ENCODE measurements around the gene YAP1.
A peak's percentile ranks its signal among the peaks of the same experiment; 100 is the strongest.
"Not testable (repeated sequence)": the region's sequence is repeated elsewhere in the genome, so short reads cannot be mapped to it uniquely, and the experiment has no call there.

The YAP1 gene

GRCh38 chr11:102199673-102200072 lies 89.4 kb downstream of the YAP1 start:
- no peak overlapping the region for H3K4me3 ChIP-seq (replicated peaks in 1 of 2; ENCODE audit: low read depth in 2 of 2, low read length in 2 of 2)
- TF ChIP-seq, protein P1, sequence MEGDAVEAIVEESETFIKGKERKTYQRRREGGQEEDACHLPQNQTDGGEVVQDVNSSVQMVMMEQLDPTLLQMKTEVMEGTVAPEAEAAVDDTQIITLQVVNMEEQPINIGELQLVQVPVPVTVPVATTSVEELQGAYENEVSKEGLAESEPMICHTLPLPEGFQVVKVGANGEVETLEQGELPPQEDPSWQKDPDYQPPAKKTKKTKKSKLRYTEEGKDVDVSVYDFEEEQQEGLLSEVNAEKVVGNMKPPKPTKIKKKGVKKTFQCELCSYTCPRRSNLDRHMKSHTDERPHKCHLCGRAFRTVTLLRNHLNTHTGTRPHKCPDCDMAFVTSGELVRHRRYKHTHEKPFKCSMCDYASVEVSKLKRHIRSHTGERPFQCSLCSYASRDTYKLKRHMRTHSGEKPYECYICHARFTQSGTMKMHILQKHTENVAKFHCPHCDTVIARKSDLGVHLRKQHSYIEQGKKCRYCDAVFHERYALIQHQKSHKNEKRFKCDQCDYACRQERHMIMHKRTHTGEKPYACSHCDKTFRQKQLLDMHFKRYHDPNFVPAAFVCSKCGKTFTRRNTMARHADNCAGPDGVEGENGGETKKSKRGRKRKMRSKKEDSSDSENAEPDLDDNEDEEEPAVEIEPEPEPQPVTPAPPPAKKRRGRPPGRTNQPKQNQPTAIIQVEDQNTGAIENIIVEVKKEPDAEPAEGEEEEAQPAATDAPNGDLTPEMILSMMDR (IDR thresholded peaks at IDR 0.05; ENCODE audit: low read depth, low read length): no peak
- no peak for DNase-seq (ENCODE audit: low read depth in 2 of 2)

DNA sequence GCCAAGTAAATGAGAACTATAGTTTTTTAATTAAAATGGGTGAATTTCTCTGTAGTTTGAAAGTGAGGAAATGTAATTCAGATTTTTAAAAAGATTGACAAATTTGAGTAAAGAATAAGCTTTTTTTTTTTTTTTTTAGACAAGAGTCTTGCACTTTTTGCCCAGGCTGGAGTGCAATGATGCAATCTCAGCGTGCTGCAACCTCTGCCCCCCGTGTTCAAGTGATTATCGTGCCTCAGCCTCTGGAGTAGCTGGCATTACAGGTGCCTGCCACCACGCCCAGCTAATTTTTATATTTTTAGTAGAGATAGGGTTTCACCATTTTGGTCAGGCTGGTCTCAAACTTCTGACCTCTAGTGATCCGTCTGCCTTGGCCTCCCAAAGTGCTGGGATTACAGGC lies 90.1 kb downstream of the YAP1 start:
- not testable (repeated sequence) for H3K4me3 ChIP-seq (replicated peaks in 1 of 2; ENCODE audit: low read depth in 2 of 2, low read length in 2 of 2); DNase-seq (ENCODE audit: low read depth in 2 of 2)

GRCh38 chr11:102201776-102202175 lies 91.5 kb downstream of the YAP1 start:
- TF ChIP-seq, protein P1 (IDR thresholded peaks at IDR 0.05; ENCODE audit: low read depth, low read length): no peak
- no peak for DNase-seq (ENCODE audit: low read depth in 2 of 2)
- H3K4me3 ChIP-seq (replicated peaks in 1 of 2; ENCODE audit: low read depth in 2 of 2, low read length in 2 of 2): no peak overlapping the region

GRCh38 chr11:102202972-102203371 lies 92.7 kb downstream of the YAP1 start:
- no peak overlapping the region for H3K4me3 ChIP-seq (replicated peaks in 1 of 2; ENCODE audit: low read depth in 2 of 2, low read length in 2 of 2)
- DNase-seq (ENCODE audit: low read depth in 2 of 2): no peak
- TF ChIP-seq, protein P1 (IDR thresholded peaks at IDR 0.05; ENCODE audit: low read depth, low read length): no peak

- no peak overlapping the region for H3K4me3 ChIP-seq (replicated peaks in 1 of 2; ENCODE audit: low read depth in 2 of 2, low read length in 2 of 2)
- peak in 1 of 2 donors; percentile 42 for DNase-seq (ENCODE audit: low read depth in 2 of 2)
- TF ChIP-seq, protein P1 (IDR thresholded peaks at IDR 0.05; ENCODE audit: low read depth, low read length): no peak
These were observed 93.9 kb downstream of the YAP1 start for GRCh38 chr11:102204174-102204573.

DNA sequence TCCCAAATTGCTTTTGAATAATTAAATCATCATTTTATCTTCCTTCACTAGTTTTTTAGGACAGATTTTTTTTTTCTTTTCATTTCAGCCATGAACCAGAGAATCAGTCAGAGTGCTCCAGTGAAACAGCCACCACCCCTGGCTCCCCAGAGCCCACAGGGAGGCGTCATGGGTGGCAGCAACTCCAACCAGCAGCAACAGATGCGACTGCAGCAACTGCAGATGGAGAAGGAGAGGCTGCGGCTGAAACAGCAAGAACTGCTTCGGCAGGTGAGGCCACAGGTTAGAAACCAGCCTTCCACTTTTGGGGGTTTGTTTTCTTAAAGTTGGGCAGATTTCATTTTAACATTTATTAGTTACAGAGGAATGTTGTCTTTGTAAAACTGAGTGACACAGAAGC lies 95.6 kb downstream of the YAP1 start:
- TF ChIP-seq, protein P1 (IDR thresholded peaks at IDR 0.05; ENCODE audit: low read depth, low read length): no peak
- no peak overlapping the region for H3K4me3 ChIP-seq (replicated peaks in 1 of 2; ENCODE audit: low read depth in 2 of 2, low read length in 2 of 2)
- no peak for DNase-seq (ENCODE audit: low read depth in 2 of 2)

GRCh38 chr11:102208835-102209234 lies 98.6 kb downstream of the YAP1 start:
- H3K4me3 ChIP-seq (replicated peaks in 1 of 2; ENCODE audit: low read depth in 2 of 2, low read length in 2 of 2): no peak overlapping the region
- DNase-seq (ENCODE audit: low read depth in 2 of 2): no peak
- TF ChIP-seq, protein P1 (IDR thresholded peaks at IDR 0.05; ENCODE audit: low read depth, low read length): no peak
